A673 (cell line): ENCODE data around the gene SLC30A2.

Experiments used
- EZH2 ChIP-seq: fragments of 200-600 bp; sonication (generic); IDR thresholded peaks from 2 replicates; pipeline ENCODE4 v1.6.1; 2017; ENCODE audit warnings: borderline replicate concordance, low read depth, mild to moderate bottlenecking, mixed read lengths, antibody characterized with exemption, low read length; ENCODE audit not compliant: poor library complexity, severe bottlenecking
- TF ChIP-seq, protein P1 (sequence below): fragments of 300-800, 200-600 bp; sonication (generic); conservative IDR thresholded peaks from 2 replicates; pipeline ENCODE4 v1.5.1; 2017; ENCODE audit warnings: low read depth, mild to moderate bottlenecking, antibody characterized with exemption, low read length, moderate library complexity, mixed read lengths

GRCh38 chr1:26017606-26018005, 28.3 kb downstream of the SLC30A2 start:
- TF ChIP-seq, protein P1, sequence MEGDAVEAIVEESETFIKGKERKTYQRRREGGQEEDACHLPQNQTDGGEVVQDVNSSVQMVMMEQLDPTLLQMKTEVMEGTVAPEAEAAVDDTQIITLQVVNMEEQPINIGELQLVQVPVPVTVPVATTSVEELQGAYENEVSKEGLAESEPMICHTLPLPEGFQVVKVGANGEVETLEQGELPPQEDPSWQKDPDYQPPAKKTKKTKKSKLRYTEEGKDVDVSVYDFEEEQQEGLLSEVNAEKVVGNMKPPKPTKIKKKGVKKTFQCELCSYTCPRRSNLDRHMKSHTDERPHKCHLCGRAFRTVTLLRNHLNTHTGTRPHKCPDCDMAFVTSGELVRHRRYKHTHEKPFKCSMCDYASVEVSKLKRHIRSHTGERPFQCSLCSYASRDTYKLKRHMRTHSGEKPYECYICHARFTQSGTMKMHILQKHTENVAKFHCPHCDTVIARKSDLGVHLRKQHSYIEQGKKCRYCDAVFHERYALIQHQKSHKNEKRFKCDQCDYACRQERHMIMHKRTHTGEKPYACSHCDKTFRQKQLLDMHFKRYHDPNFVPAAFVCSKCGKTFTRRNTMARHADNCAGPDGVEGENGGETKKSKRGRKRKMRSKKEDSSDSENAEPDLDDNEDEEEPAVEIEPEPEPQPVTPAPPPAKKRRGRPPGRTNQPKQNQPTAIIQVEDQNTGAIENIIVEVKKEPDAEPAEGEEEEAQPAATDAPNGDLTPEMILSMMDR, result no peak
- no peak for TF ChIP-seq EZH2
